Stromal cell of bone marrow (primary cell): ENCODE measurements around the gene CENPN.

Experiments used
- DNase-seq: peaks from one replicate; pipeline ENCODE4 v3.0.0-alpha.2; 2012; ENCODE audit warnings: low read depth

CENPN gene

GRCh38 chr16:80991792-80992430, 15.1 kb upstream of the CENPN start:
- DNase-seq = no peak

- no peak for DNase-seq
Measured at GRCh38 chr16:80992676-80993293, 14.2 kb upstream of the CENPN start.

- DNase-seq = peak; percentile 27
Measured at GRCh38 chr16:80993307-80993706, 13.7 kb upstream of the CENPN start.

GRCh38 chr16:80993834-80994233, 13.2 kb upstream of the CENPN start:
- DNase-seq = no peak

- DNase-seq = no peak
Measured at GRCh38 chr16:80994451-80994850, 12.6 kb upstream of the CENPN start.

GRCh38 chr16:80996688-80997138, 10.3 kb upstream of the CENPN start:
- no peak for DNase-seq

- DNase-seq = no peak
Measured at GRCh38 chr16:80997139-80997798, 9.7 kb upstream of the CENPN start.

GRCh38 chr16:80997964-80998620, 8.9 kb upstream of the CENPN start:
- no peak for DNase-seq

- no peak for DNase-seq
Measured at GRCh38 chr16:81000873-81001272, 6.1 kb upstream of the CENPN start.

- no peak for DNase-seq
Measured at GRCh38 chr16:81001330-81001729, 5.7 kb upstream of the CENPN start.

GRCh38 chr16:81003064-81003463, 4.0 kb upstream of the CENPN start:
- no peak for DNase-seq

GRCh38 chr16:81003610-81004460, 3.2 kb upstream of the CENPN start:
- peak; percentile 36 for DNase-seq

GRCh38 chr16:81004646-81005353, 2.2 kb upstream of the CENPN start:
- peak; percentile 53 for DNase-seq

- DNase-seq = no peak
Measured at GRCh38 chr16:81005610-81006161, 1.3 kb upstream of the CENPN start.

- no peak for DNase-seq
Measured at GRCh38 chr16:81006211-81006812, 702 bp upstream of the CENPN start.

GRCh38 chr16:81008505-81008789, 1.4 kb downstream of the CENPN start:
- DNase-seq = no peak

- DNase-seq = no peak
Measured at GRCh38 chr16:81012974-81013373, 6.0 kb downstream of the CENPN start.

- no peak for DNase-seq
Measured at GRCh38 chr16:81014672-81015071, 7.7 kb downstream of the CENPN start.

GRCh38 chr16:81018496-81018895, 11.5 kb downstream of the CENPN start:
- no peak for DNase-seq

- no peak for DNase-seq
Measured at GRCh38 chr16:81026429-81026828, 19.4 kb downstream of the CENPN start.
